ENCODE data around the gene IL17RB.

Gene IL17RB

DNA sequence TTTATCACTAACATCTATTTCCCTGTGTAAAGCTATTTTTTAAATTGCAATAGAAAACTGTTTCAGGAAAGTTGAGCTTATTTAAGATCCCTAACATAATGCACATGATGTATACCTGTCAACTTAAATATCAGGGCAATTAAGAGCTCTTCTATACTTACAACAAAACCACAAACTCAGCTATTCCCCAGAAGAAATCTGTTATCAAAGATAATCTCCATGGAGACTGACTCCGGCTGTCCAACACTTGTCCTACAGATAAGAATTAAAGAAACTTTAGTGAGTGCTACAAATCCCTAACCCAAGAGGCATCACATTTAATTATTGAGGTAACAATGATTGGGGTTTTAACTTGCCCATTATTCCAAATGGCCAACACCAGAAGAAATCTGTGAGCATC lies 41.9 kb downstream of the IL17RB start:
- Histone ChIP-seq H3K4me1 (ENCODE audit: control insufficient read depth in 2 of 2, insufficient read depth in 1 of 2, low read depth in 1 of 2, low read length in 2 of 2) (peaks cover 2 to 8% of the 10 kb centered on the region in 2 donors), H2AK5ac (ENCODE audit: low read depth, low read length) (no peak overlapping the region), H3K27ac (replicated peaks; ENCODE audit: low read length) (no peak overlapping the region), H3K18ac (ENCODE audit: low read length) (no peak overlapping the region), H3K9me3 (replicated peaks in 1 of 2; ENCODE audit: control insufficient read depth in 2 of 2, insufficient read depth in 1 of 2, low read depth in 1 of 2, low read length in 2 of 2) (no peaks in the 10 kb centered on the region), H3K4me3 (ENCODE audit: low read length in 2 of 2) (no peak overlapping the region), H4K91ac (ENCODE audit: low read depth, low read length, poor library complexity) (no peak overlapping the region), H3K9ac (ENCODE audit: low read depth, low read length, poor library complexity) (no peak overlapping the region), H4K8ac (ENCODE audit: low read depth, low read length) (no peak overlapping the region), H3K14ac (ENCODE audit: low read length) (no peak overlapping the region), H3K79me1 (ENCODE audit: low read depth, low read length) (no peaks in the 10 kb centered on the region), H3K36me3 (replicated peaks in 1 of 2; ENCODE audit: control insufficient read depth in 2 of 2, insufficient read depth in 2 of 2, low read length in 2 of 2) (peaks cover 8 to 55% of the 10 kb centered on the region in 2 donors), H2BK12ac (ENCODE audit: low read length) (no peak overlapping the region), H3K23ac (ENCODE audit: low read depth, low read length, poor library complexity) (no peak overlapping the region), H3K4ac (ENCODE audit: low read length) (no peak overlapping the region), H2BK5ac (ENCODE audit: low read length) (no peak overlapping the region), H2AFZ (ENCODE audit: low read length) (no peak overlapping the region), H3K27me3 (ENCODE audit: control insufficient read depth in 3 of 3, insufficient read depth in 3 of 3, low read depth in 1 of 3, low read length in 3 of 3) (no peaks in the 10 kb centered on the region), H2BK15ac (ENCODE audit: low read length) (no peak overlapping the region), H3K4me2 (ENCODE audit: insufficient read depth, low read length, poor library complexity, severe bottlenecking) (no peak overlapping the region), H2BK120ac (ENCODE audit: low read depth, low read length) (no peak overlapping the region)
- no peak for DNase-seq (ENCODE audit: low spot score)
- WGBS, 2 donors (ENCODE audit: extremely low coverage in 2 of 2, insufficient read length in 2 of 2, insufficient replicate concordance in 1 of 2) = no CpG with 5 or more reads among the region's 1 CpG

DNA sequence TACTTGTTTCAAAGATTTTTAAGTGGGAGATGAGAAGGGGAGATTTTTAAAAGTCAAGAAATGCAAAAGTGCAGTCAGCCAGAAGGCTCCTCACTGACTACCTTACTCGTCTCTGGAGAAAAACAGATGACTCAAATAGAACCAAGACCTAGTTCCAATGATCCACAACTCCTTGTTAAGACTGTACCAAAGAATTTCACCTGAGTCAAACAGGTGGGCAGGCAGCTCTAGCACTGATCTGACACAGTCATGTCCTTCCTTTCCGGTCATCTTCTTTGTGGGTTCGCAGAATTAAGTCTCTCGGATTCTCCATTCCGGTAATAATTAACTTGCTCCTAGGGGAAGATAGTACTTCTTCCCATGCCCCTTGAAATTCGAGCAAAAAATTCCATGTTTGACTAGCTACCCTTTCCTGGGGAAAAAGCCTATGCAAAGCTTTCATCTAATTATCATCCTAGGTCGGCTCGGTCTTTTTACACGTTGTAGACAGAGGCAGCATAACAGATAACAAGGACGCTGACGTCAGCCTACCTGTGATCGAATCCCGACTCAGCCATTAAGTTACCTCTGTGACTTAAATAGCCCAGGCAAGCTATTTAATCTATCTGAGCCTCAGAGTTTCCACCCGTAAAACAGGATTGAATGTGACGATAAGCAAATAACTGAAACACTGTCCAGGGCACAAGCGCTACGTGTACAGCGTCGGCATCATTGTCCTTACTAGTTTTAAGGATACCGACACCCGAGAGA lies 44.5 kb downstream of the IL17RB start:
- Histone ChIP-seq H2BK5ac (ENCODE audit: low read length) (no peak overlapping the region), H3K27ac (replicated peaks; ENCODE audit: low read length) (no peak overlapping the region), H2AK5ac (ENCODE audit: low read depth, low read length) (no peak overlapping the region), H2BK120ac (ENCODE audit: low read depth, low read length) (no peak overlapping the region), H3K18ac (ENCODE audit: low read length) (no peak overlapping the region), H2BK12ac (ENCODE audit: low read length) (no peak overlapping the region), H3K27me3 (ENCODE audit: control insufficient read depth in 3 of 3, insufficient read depth in 3 of 3, low read depth in 1 of 3, low read length in 3 of 3) (no peaks in the 10 kb centered on the region), H3K14ac (ENCODE audit: low read length) (no peak overlapping the region), H2BK15ac (ENCODE audit: low read length) (no peak overlapping the region), H2AFZ (ENCODE audit: low read length) (peak overlapping the region; percentile 88), H3K36me3 (replicated peaks in 1 of 2; ENCODE audit: control insufficient read depth in 2 of 2, insufficient read depth in 2 of 2, low read length in 2 of 2) (peaks cover 2 to 30% of the 10 kb centered on the region in 2 donors), H3K79me1 (ENCODE audit: low read depth, low read length) (no peaks in the 10 kb centered on the region), H3K4me1 (ENCODE audit: control insufficient read depth in 2 of 2, insufficient read depth in 1 of 2, low read depth in 1 of 2, low read length in 2 of 2) (peaks cover 2 to 8% of the 10 kb centered on the region in 2 donors), H3K9ac (ENCODE audit: low read depth, low read length, poor library complexity) (peak overlapping the region; percentile 85), H3K4me2 (ENCODE audit: insufficient read depth, low read length, poor library complexity, severe bottlenecking) (peak overlapping the region; percentile 48), H3K23ac (ENCODE audit: low read depth, low read length, poor library complexity) (no peak overlapping the region), H3K4ac (ENCODE audit: low read length) (no peak overlapping the region), H3K9me3 (replicated peaks in 1 of 2; ENCODE audit: control insufficient read depth in 2 of 2, insufficient read depth in 1 of 2, low read depth in 1 of 2, low read length in 2 of 2) (no peaks in the 10 kb centered on the region), H4K8ac (ENCODE audit: low read depth, low read length) (no peak overlapping the region), H4K91ac (ENCODE audit: low read depth, low read length, poor library complexity) (no peak overlapping the region), H3K4me3 (ENCODE audit: low read length in 2 of 2) (peak overlapping the region; percentile 76 to 98)
- DNase-seq (ENCODE audit: low spot score) = no peak
- no CpG with 5 or more reads among the region's 21 CpGs for WGBS, 2 donors (ENCODE audit: extremely low coverage in 2 of 2, insufficient read length in 2 of 2, insufficient replicate concordance in 1 of 2)

DNA sequence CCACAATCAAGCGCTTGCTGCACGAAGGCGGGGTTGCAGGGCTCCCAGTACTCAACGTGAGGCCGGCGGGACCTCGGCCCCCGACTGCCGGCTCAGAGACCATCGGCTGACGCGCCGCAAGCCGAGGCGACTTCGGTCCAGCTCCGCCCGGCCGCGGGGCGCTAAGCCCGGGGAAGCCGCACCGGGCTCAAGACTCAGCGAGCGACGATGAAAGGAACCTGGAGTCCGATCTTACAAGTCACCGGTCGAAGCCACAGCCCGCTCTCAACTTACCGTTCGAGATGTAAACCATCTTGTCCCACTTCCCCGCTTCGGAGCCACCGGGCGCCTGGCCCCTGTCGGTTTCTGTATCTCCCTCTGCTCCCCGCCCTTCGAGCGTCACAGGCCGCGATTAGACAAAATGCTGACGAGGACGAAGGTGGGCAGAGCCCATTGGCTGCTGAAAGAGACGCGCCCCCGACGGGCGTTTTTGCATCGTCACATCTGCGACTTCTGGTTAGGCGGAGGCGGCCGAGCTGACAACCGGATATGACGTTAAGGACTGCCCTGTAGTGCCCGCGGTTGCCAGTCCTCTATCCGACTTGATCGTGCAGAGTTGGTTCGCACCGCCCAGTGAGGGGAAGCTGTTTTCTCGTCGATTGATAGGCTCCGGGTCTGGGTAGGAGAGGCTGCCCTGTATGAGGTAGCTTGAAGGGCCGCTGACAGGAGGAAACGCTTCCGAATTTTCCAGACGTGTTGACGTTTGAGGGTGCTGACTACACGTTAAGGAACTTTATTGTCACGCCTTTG lies 45.3 kb downstream of the IL17RB start, which contains the start of gene SELENOK:
Gene SELENOK, minus strand, starts transcription at position 363 of the 789 bp plus-strand sequence.
- Histone ChIP-seq H4K91ac (ENCODE audit: low read depth, low read length, poor library complexity) (no peak within 1 kb of the TSS), H3K79me1 (ENCODE audit: low read depth, low read length) (no peaks in the 10 kb centered on the region), H2AFZ (ENCODE audit: low read length) (peak within 1 kb of the TSS; percentile 88), H3K4me1 (ENCODE audit: control insufficient read depth in 2 of 2, insufficient read depth in 1 of 2, low read depth in 1 of 2, low read length in 2 of 2) (peaks cover 2 to 8% of the 10 kb centered on the region in 2 donors), H4K8ac (ENCODE audit: low read depth, low read length) (no peak within 1 kb of the TSS), H3K4me3 (ENCODE audit: low read length in 2 of 2) (peak within 1 kb of the TSS; percentile 76 to 98), H2BK5ac (ENCODE audit: low read length) (no peak within 1 kb of the TSS), H2BK12ac (ENCODE audit: low read length) (no peak within 1 kb of the TSS), H3K23ac (ENCODE audit: low read depth, low read length, poor library complexity) (no peak within 1 kb of the TSS), H2BK15ac (ENCODE audit: low read length) (no peak within 1 kb of the TSS), H3K9ac (ENCODE audit: low read depth, low read length, poor library complexity) (peak within 1 kb of the TSS; percentile 85), H3K27ac (replicated peaks; ENCODE audit: low read length) (peak within 1 kb of the TSS; percentile 78), H3K9me3 (replicated peaks in 1 of 2; ENCODE audit: control insufficient read depth in 2 of 2, insufficient read depth in 1 of 2, low read depth in 1 of 2, low read length in 2 of 2) (no peaks in the 10 kb centered on the region), H2BK120ac (ENCODE audit: low read depth, low read length) (no peak within 1 kb of the TSS), H3K14ac (ENCODE audit: low read length) (no peak within 1 kb of the TSS), H3K4me2 (ENCODE audit: insufficient read depth, low read length, poor library complexity, severe bottlenecking) (peak within 1 kb of the TSS; percentile 48), H3K4ac (ENCODE audit: low read length) (no peak within 1 kb of the TSS), H3K27me3 (ENCODE audit: control insufficient read depth in 3 of 3, insufficient read depth in 3 of 3, low read depth in 1 of 3, low read length in 3 of 3) (no peaks in the 10 kb centered on the region), H2AK5ac (ENCODE audit: low read depth, low read length) (no peak within 1 kb of the TSS), H3K18ac (ENCODE audit: low read length) (peak within 1 kb of the TSS; percentile 63), H3K36me3 (replicated peaks in 1 of 2; ENCODE audit: control insufficient read depth in 2 of 2, insufficient read depth in 2 of 2, low read length in 2 of 2) (peaks cover 0 to 23% of the 10 kb centered on the region in 2 donors)
- no CpG with 5 or more reads among the region's 73 CpGs for WGBS, 2 donors (ENCODE audit: extremely low coverage in 2 of 2, insufficient read length in 2 of 2, insufficient replicate concordance in 1 of 2)
- peak; percentile 97 for DNase-seq (ENCODE audit: low spot score)

DNA sequence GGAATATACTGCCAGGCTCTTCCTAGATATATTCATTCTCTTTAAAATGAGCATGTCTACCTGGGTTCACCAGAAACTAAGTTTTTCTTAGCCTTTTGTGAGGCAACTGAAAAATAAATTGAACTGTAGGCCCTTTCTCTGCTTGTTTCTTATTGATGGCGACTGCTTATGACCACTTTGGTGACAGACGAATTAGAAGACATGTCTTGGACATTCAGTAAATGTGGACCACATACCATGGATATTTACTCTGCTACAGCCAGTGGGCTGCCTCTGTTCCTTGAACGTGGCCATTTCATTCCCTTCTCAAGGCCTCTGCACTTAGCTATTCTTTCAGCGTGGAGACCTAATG lies 45.9 kb downstream of the IL17RB start:
- H3K36me3 ChIP-seq (replicated peaks in 1 of 2; ENCODE audit: control insufficient read depth in 2 of 2, insufficient read depth in 2 of 2, low read length in 2 of 2) = peaks cover 0 to 18% of the 10 kb centered on the region in 2 donors
- H4K91ac ChIP-seq (ENCODE audit: low read depth, low read length, poor library complexity) = no peak overlapping the region
- H4K8ac ChIP-seq (ENCODE audit: low read depth, low read length) = no peak overlapping the region
- H2AK5ac ChIP-seq (ENCODE audit: low read depth, low read length) = no peak overlapping the region
- H3K4me3 ChIP-seq (ENCODE audit: low read length in 2 of 2) = peak overlapping the region; percentile 76 to 79
- H3K79me1 ChIP-seq (ENCODE audit: low read depth, low read length) = no peaks in the 10 kb centered on the region
- peaks cover 0 to under 1% (median 0%) of the 10 kb centered on the region in 3 experiments for H3K27me3 ChIP-seq (ENCODE audit: control insufficient read depth in 3 of 3, insufficient read depth in 3 of 3, low read depth in 1 of 3, low read length in 3 of 3)
- no peak overlapping the region for H2BK5ac ChIP-seq (ENCODE audit: low read length)
- WGBS, 2 donors (ENCODE audit: extremely low coverage in 2 of 2, insufficient read length in 2 of 2, insufficient replicate concordance in 1 of 2) = no CpG with 5 or more reads among the region's 4 CpGs
- no peak overlapping the region for H3K23ac ChIP-seq (ENCODE audit: low read depth, low read length, poor library complexity)
- H3K27ac ChIP-seq (replicated peaks; ENCODE audit: low read length) = peak overlapping the region; percentile 78
- H3K4me2 ChIP-seq (ENCODE audit: insufficient read depth, low read length, poor library complexity, severe bottlenecking) = peak overlapping the region; percentile 47
- no peaks in the 10 kb centered on the region for H3K9me3 ChIP-seq (replicated peaks in 1 of 2; ENCODE audit: control insufficient read depth in 2 of 2, insufficient read depth in 1 of 2, low read depth in 1 of 2, low read length in 2 of 2)
- H3K4me1 ChIP-seq (ENCODE audit: control insufficient read depth in 2 of 2, insufficient read depth in 1 of 2, low read depth in 1 of 2, low read length in 2 of 2) = peaks cover 2 to 8% of the 10 kb centered on the region in 2 donors
- H3K4ac ChIP-seq (ENCODE audit: low read length) = no peak overlapping the region
- no peak overlapping the region for H2BK120ac ChIP-seq (ENCODE audit: low read depth, low read length)
- no peak overlapping the region for H2BK15ac ChIP-seq (ENCODE audit: low read length)
- H2BK12ac ChIP-seq (ENCODE audit: low read length) = no peak overlapping the region
- no peak overlapping the region for H3K9ac ChIP-seq (ENCODE audit: low read depth, low read length, poor library complexity)
- H3K14ac ChIP-seq (ENCODE audit: low read length) = no peak overlapping the region
- peak overlapping the region; percentile 81 for H2AFZ ChIP-seq (ENCODE audit: low read length)
- no peak overlapping the region for H3K18ac ChIP-seq (ENCODE audit: low read length)
- no peak for DNase-seq (ENCODE audit: low spot score)
